Psoas muscle (tissue), 8 donors: ENCODE measurements around the gene ZNF513. TPM values are rescaled to one million over a fixed set of nuclear protein-coding genes. Genes with fewer than 3 reads are reported as not detected.
A peak's percentile ranks its signal among the peaks of the same experiment; 100 is the strongest.

Experiments
- ATAC-seq, 4 donors: fragments of 200-7000 bp; cut with Tn5 transposase; one replicate each; pipeline ENCODE4 v1.9.1; 2020; ENCODE audit warnings: moderate library complexity in 3 of 4, mild to moderate bottlenecking in 2 of 4
- DNase-seq, 2 donors: peaks; one replicate each; pipeline ENCODE4 v3.0.0-alpha.2; 2020
- H3K27ac ChIP-seq: fragments of 200-600 bp; one replicate; pipeline ENCODE4 v1.8.0; 2022
- H3K27me3 ChIP-seq, 3 donors: fragments of 200-600 bp in 1 of 3; one replicate each; pipeline versions ENCODE4 v1.6.1 to v1.8.0; 2013 to 2022; ENCODE audit warnings: low read length in 2 of 3, mild to moderate bottlenecking in 2 of 3, moderate library complexity in 1 of 3; ENCODE audit not compliant: insufficient read depth in 3 of 3
- H3K36me3 ChIP-seq, 2 donors: fragments of 200-600 bp in 1 of 2; one replicate each; pipeline versions ENCODE4 v1.6.1 to v1.8.0; 2013 to 2022; ENCODE audit warnings: low read depth in 1 of 2, mild to moderate bottlenecking in 1 of 2, moderate library complexity in 1 of 2; ENCODE audit not compliant: insufficient read depth in 1 of 2
- H3K4me1 ChIP-seq: fragments of 200-600 bp; one replicate; pipeline ENCODE4 v1.8.0; 2022
- H3K4me3 ChIP-seq: fragments of 200-600 bp; one replicate; pipeline ENCODE4 v1.8.0; 2022; ENCODE audit warnings: mild to moderate bottlenecking
- H3K9me3 ChIP-seq: fragments of 200-600 bp; one replicate; pipeline ENCODE4 v1.8.0; 2022
- CTCF ChIP-seq: fragments of 200-600 bp; IDR thresholded peaks from one replicate; pipeline ENCODE4 v1.8.0; 2022; ENCODE audit warnings: antibody characterized with exemption
- WGBS, 3 donors: extraction: QIAGEN DNeasy Blood & Tissue Kit; methylation state at CpG; one replicate each; pipeline versions ENCODE4 v1.1.6 to v1.1.7; 2013; 5-methylcytosine and 5-hydroxymethylcytosine counted together
- intact Hi-C, 2 donors: fragments of 100-400 bp; cut with DNase I; formaldehyde crosslinking; loops; one replicate each; pipeline versions ENCODE4 v1.11.0 to v1.14.2; 2022
- polyA plus RNA-seq, 3 donors: library from polyadenylated mRNA; stranded (reverse); fragments of 200-250 nt; gene quantifications; one replicate each; pipeline ENCODE4 v1.2.3, GENCODE V29; 2013
- total RNA-seq, 4 donors: library from RNA; stranded (reverse); fragmentation: NEBNext Ultra II Directional in 2 of 4; extraction: Animal tissue kit (Norgen Biotek cat#: 25700) in 2 of 4; gene quantifications; one replicate each; pipeline versions ENCODE4 v1.2.1 to v1.2.4, GENCODE V29; 2021 to 2023
- donor health status: healthy with polysubstance abuse.
- donor health status: DM: no; HTN: no; CAD: no; lungs with moderate emphysema.
- donor health status: Bipolar disorder and iron deficiency.
- donor health status: healthy.
- donor health status: DM: yes; HTN: yes; CAD: no.
- donor health status: DM: no; HTN: no; CAD: no.
- donor health status: DM: no; HTN: no; CAD: no.
- donor health status: DM: yes; HTN: yes; CAD: no.

Gene ZNF513
- total and polyA plus RNA-seq, 7 donors, result 5.8 to 14.6 (median 10.7) TPM

GRCh38 chr2:27412419-27413152, 32.1 kb upstream of the ZNF513 start:
- intact Hi-C loops, result no loop called here
- DNase-seq (no peak), ATAC-seq (no peak)
- Histone ChIP-seq H3K4me3 (no peak overlapping the region), H3K4me1 (peaks cover 16% of the 10 kb centered on the region), H3K27me3 (no peaks in the 10 kb centered on the region), H3K36me3 (peaks cover 0 to 2% of the 10 kb centered on the region in 2 donors), H3K9me3 (no peaks in the 10 kb centered on the region), H3K27ac (no peak overlapping the region)
- WGBS, 3 donors, result 88 to 92% (median 88%) methylated on average over 9 of the region's 9 CpGs
- no peak for TF ChIP-seq CTCF

DNA sequence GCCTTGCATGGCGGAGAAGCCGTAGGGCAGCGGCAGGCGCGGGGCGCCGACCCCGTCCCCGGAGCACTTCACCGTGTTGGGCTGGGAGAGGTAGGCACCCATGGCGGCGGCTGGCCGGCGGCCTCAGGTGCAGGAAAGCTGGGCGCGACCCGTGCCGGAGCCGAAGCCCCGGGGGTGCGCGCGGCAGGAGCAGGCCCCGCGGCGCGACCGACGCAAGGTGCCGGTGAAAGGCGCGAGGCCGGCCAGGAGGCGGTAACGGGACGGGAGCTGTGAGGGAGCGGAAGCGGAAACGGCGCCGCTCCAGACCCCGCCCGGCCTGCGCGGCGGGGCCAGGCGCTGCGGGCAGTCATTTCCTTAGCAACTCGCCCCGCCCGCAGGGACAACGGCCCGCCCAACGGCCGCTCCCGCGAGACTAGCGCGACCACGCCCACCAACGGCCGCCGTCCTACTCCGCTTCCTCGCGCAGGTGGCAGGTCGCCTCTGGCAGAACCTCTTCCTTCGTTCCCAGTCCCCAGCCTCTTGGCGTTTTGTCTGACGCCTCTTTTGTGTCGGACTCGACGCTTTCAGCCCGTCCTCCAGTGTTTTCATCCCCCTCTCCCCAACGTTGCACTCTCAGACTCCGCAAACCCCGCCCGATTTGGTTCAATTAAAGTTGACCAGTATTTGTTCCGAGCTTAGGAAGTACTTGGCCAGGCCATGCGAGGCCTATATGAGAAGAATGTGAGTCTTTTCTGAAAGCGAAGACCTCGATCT, 29.0 kb upstream of the ZNF513 start, which contains the start of gene PPM1G:
Gene PPM1G, minus strand, starts transcription at position 271 of the 753 bp plus-strand sequence. Its CDS starts 169 bp downstream, at position 102.
- intact Hi-C loops, result loop anchor here (2.0 kb wide), 1 partner anchor 19 kb away; the partner anchor contains the start of gene NRBP1 (in 2 of the 2)
- H3K4me3 ChIP-seq, result peak within 1 kb of the TSS; percentile 98
- H3K36me3 ChIP-seq, result peaks cover 0 to 14% of the 10 kb centered on the region in 2 donors
- DNase-seq, result peak; percentile 95 to 98
- H3K27me3 ChIP-seq, result no peaks in the 10 kb centered on the region
- H3K27ac ChIP-seq, result peak within 1 kb of the TSS; percentile 97
- ATAC-seq, result peak; percentile 99
- peaks cover 24% of the 10 kb centered on the region for H3K4me1 ChIP-seq
- WGBS, 3 donors, result 0 to 1% (median 0%) methylated on average over 72 to 82 of the region's 82 CpGs
- H3K9me3 ChIP-seq, result no peaks in the 10 kb centered on the region
- TF ChIP-seq CTCF, result no peak

- intact Hi-C loops, result loop anchor here (2.0 kb wide), 1 partner anchor 20 kb away; the partner anchor contains the start of gene NRBP1 (in 2 of the 2)
- no peak for TF ChIP-seq CTCF
- no peaks in the 10 kb centered on the region for H3K27me3 ChIP-seq
- no peaks in the 10 kb centered on the region for H3K9me3 ChIP-seq
- H3K4me3 ChIP-seq, result peak overlapping the region; percentile 98
- DNase-seq (no peak), ATAC-seq (peak; percentile 41 to 57 (median 50))
- H3K4me1 ChIP-seq, result peaks cover 24% of the 10 kb centered on the region
- 0 to 1% (median 1%) methylated on average over 31 to 33 of the region's 33 CpGs for WGBS, 3 donors
- peaks cover 0 to 14% of the 10 kb centered on the region in 2 donors for H3K36me3 ChIP-seq
- peak overlapping the region; percentile 97 for H3K27ac ChIP-seq
These were observed 28.2 kb upstream of the ZNF513 start for GRCh38 chr2:27408601-27409320.

- no peak for DNase-seq
- Histone ChIP-seq H3K9me3 (no peaks in the 10 kb centered on the region), H3K27ac (peak overlapping the region; percentile 97), H3K4me1 (peaks cover 24% of the 10 kb centered on the region), H3K36me3 (peaks cover 0 to 14% of the 10 kb centered on the region in 2 donors), H3K27me3 (no peaks in the 10 kb centered on the region), H3K4me3 (peak overlapping the region; percentile 98)
- intact Hi-C loops, result loop anchor here (2.0 kb wide), 1 partner anchor 21 kb away; the partner anchor contains the start of gene NRBP1 (in 2 of the 2)
- TF ChIP-seq CTCF, result peak; percentile 55
- WGBS, 3 donors, result 51 to 57% (median 55%) methylated on average over 16 of the region's 16 CpGs
- ATAC-seq, result no peak
These were observed 27.4 kb upstream of the ZNF513 start for GRCh38 chr2:27407798-27408491.
